ENCODE measurements around the gene TLX2.

- TF ChIP-seq CTCF (conservative IDR thresholded peaks at IDR 0.05; ENCODE audit: low read depth, low read length), result no peak
- TF ChIP-seq EZH2 (IDR thresholded peaks at IDR 0.05; ENCODE audit: borderline replicate concordance, low read depth, low read length, poor library complexity, severe bottlenecking), result no peak
Measured at GRCh38 chr2:74550231-74550630, 36.0 kb downstream of the TLX2 start.
